ENCODE data around the gene GNB4. TPM values are rescaled to one million over a fixed set of nuclear protein-coding genes. Genes with fewer than 3 reads are reported as not detected.

The GNB4 gene
- total RNA-seq, 4 donors from 2014 or later, result 32.2 to 47.9 (median 36.3) TPM

DNA sequence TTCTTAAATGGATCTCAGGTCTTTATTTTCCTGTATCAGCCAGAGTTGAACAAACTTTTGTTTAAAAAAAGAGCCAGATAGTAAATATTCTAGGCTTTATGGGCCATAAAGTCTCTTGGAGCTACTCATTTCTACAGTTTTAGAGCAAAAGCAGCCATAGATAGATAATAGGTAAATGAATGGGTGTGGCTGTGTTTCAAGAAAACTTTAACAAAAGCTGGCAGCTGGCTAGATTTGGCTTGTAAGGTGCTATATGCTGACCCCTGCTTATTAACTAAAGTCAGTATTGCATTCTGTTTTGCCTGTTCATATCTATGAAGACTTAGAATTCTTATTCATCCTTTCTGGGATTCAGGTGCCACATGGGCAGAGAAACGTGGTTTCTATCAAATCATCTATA, 74.8 kb downstream of the GNB4 start:
- TF ChIP-seq POLR2A (IDR thresholded peaks at IDR 0.05) (no peak), EP300 (IDR thresholded peaks at IDR 0.05) (no peak)
- TF ChIP-seq, protein P1, sequence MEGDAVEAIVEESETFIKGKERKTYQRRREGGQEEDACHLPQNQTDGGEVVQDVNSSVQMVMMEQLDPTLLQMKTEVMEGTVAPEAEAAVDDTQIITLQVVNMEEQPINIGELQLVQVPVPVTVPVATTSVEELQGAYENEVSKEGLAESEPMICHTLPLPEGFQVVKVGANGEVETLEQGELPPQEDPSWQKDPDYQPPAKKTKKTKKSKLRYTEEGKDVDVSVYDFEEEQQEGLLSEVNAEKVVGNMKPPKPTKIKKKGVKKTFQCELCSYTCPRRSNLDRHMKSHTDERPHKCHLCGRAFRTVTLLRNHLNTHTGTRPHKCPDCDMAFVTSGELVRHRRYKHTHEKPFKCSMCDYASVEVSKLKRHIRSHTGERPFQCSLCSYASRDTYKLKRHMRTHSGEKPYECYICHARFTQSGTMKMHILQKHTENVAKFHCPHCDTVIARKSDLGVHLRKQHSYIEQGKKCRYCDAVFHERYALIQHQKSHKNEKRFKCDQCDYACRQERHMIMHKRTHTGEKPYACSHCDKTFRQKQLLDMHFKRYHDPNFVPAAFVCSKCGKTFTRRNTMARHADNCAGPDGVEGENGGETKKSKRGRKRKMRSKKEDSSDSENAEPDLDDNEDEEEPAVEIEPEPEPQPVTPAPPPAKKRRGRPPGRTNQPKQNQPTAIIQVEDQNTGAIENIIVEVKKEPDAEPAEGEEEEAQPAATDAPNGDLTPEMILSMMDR (IDR thresholded peaks at IDR 0.05), result no peak
- H3K27ac ChIP-seq, result no peak overlapping the region
- H3K4me1 ChIP-seq, result no peaks in the 10 kb centered on the region
- H3K36me3 ChIP-seq, result peaks cover 0 to 73% (median 17%) of the 10 kb centered on the region in 3 donors
- no peaks in the 10 kb centered on the region for H3K27me3 ChIP-seq
- 93 to 98% methylated on average over 1 of the region's 1 CpG for WGBS, 2 donors
- no peak for DNase-seq (ENCODE audit: low spot score in 2 of 2)
- no peak overlapping the region for H3K4me3 ChIP-seq
- no peaks in the 10 kb centered on the region for H3K9me3 ChIP-seq

GRCh38 chr3:179375091-179375999, 75.9 kb downstream of the GNB4 start:
- TF ChIP-seq, protein P1 (IDR thresholded peaks at IDR 0.05), result no peak
- TF ChIP-seq EP300 (IDR thresholded peaks at IDR 0.05) (no peak), POLR2A (IDR thresholded peaks at IDR 0.05) (no peak)
- Histone ChIP-seq H3K4me3 (no peak overlapping the region), H3K4me1 (no peaks in the 10 kb centered on the region), H3K27me3 (no peaks in the 10 kb centered on the region), H3K36me3 (peaks cover 0 to 72% (median 14%) of the 10 kb centered on the region in 3 donors), H3K27ac (no peak overlapping the region), H3K9me3 (no peaks in the 10 kb centered on the region)
- 75 to 77% methylated on average over 12 of the region's 12 CpGs for WGBS, 2 donors
- DNase-seq (ENCODE audit: low spot score in 2 of 2), result no peak

DNA sequence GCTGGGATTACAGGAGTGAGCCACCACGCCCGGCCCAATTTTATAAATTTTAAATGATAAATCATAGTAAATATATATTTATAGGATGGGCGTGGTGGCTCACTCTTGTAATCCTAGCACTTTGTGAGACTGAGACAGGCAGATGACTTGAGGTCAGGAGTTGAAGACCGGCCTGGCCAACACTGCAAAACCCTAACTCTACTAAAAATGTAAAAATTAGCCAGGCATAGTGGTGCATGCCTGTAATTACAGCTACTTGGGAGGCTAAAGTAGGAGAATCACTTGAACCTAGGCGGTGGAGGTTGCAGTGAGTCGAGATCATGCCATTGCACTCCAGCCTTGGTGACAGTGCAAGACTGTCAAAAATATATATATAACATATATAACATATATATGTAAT, 77.3 kb downstream of the GNB4 start:
- TF ChIP-seq, protein P1 (IDR thresholded peaks at IDR 0.05), result no peak
- TF ChIP-seq POLR2A (IDR thresholded peaks at IDR 0.05) (no peak), EP300 (IDR thresholded peaks at IDR 0.05) (no peak)
- Histone ChIP-seq H3K4me1 (no peaks in the 10 kb centered on the region), H3K4me3 (no peak overlapping the region), H3K9me3 (no peaks in the 10 kb centered on the region), H3K27me3 (no peaks in the 10 kb centered on the region), H3K27ac (no peak overlapping the region), H3K36me3 (peaks cover 0 to 65% (median 7%) of the 10 kb centered on the region in 3 donors)
- no peak for DNase-seq (ENCODE audit: low spot score in 2 of 2)
- 97% methylated on average over 6 of the region's 6 CpGs for WGBS, 2 donors

DNA sequence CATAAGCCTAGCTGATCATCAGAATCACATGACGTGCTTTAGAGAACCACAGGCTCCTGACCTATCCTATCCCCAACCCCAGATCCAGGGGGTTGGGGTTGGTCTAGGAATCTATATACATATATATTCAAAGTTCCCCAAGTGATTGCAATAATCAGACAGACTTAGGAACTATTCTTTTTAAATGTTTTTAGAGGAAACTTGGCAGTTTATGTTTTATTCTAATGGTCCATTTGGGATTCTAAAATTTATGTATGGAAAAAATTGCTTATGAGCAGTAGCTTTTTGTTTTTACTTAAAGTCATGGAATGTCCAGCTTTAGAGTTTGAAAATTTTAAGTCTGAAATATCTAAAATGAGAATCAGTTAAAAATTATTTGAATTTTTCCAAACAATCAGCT, 81.6 kb downstream of the GNB4 start:
- Histone ChIP-seq H3K4me3 (no peak overlapping the region), H3K27ac (no peak overlapping the region), H3K36me3 (peaks cover 0 to 69% (median 5%) of the 10 kb centered on the region in 3 donors), H3K4me1 (no peaks in the 10 kb centered on the region), H3K9me3 (no peaks in the 10 kb centered on the region), H3K27me3 (no peaks in the 10 kb centered on the region)
- DNase-seq (ENCODE audit: low spot score in 2 of 2), result no peak
- WGBS, 2 donors, result 86 to 87% methylated on average over 1 of the region's 1 CpG
- TF ChIP-seq POLR2A (IDR thresholded peaks at IDR 0.05), result no peak
- TF ChIP-seq EP300 (IDR thresholded peaks at IDR 0.05), result no peak
- TF ChIP-seq, protein P1 (IDR thresholded peaks at IDR 0.05), result no peak

DNA sequence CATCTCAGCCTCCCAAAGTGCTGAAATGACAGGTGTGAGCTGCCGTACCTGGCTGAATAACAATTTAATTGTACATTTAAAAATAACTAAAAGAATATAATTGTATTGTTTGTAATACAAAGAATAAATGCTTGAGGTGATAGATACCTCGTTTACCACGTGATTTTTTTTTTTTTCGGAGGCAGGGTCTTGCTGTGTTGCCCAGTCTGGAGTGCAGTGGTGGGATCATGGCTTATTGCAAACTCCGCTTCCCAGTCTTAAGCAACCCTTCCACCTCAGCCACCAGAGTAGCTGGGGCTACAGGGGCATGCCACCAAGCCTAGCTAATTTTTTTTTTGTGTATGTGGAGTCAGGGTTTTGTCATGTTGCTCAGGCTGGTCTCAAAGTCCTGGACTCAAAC, 87.9 kb downstream of the GNB4 start:
- Histone ChIP-seq H3K4me3 (no peak overlapping the region), H3K36me3 (peaks cover 0 to 99% (median 5%) of the 10 kb centered on the region in 3 donors), H3K9me3 (no peaks in the 10 kb centered on the region), H3K27ac (no peak overlapping the region), H3K27me3 (no peaks in the 10 kb centered on the region), H3K4me1 (no peaks in the 10 kb centered on the region)
- TF ChIP-seq POLR2A (IDR thresholded peaks at IDR 0.05), result no peak
- TF ChIP-seq, protein P1 (IDR thresholded peaks at IDR 0.05), result no peak
- 93 to 96% methylated on average over 5 of the region's 5 CpGs for WGBS, 2 donors
- no peak for DNase-seq (ENCODE audit: low spot score in 2 of 2)
